ENCODE measurements around the gene SPARC. TPM values are rescaled to one million over a fixed set of nuclear protein-coding genes. Genes with fewer than 3 reads are reported as not detected.
"Not testable (repeated sequence)": the region's sequence is repeated elsewhere in the genome, so short reads cannot be mapped to it uniquely, and the experiment has no call there.

SPARC gene, protein sequence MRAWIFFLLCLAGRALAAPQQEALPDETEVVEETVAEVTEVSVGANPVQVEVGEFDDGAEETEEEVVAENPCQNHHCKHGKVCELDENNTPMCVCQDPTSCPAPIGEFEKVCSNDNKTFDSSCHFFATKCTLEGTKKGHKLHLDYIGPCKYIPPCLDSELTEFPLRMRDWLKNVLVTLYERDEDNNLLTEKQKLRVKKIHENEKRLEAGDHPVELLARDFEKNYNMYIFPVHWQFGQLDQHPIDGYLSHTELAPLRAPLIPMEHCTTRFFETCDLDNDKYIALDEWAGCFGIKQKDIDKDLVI
- total RNA-seq: 34.6 TPM
- polyA plus RNA-seq: not detected

DNA sequence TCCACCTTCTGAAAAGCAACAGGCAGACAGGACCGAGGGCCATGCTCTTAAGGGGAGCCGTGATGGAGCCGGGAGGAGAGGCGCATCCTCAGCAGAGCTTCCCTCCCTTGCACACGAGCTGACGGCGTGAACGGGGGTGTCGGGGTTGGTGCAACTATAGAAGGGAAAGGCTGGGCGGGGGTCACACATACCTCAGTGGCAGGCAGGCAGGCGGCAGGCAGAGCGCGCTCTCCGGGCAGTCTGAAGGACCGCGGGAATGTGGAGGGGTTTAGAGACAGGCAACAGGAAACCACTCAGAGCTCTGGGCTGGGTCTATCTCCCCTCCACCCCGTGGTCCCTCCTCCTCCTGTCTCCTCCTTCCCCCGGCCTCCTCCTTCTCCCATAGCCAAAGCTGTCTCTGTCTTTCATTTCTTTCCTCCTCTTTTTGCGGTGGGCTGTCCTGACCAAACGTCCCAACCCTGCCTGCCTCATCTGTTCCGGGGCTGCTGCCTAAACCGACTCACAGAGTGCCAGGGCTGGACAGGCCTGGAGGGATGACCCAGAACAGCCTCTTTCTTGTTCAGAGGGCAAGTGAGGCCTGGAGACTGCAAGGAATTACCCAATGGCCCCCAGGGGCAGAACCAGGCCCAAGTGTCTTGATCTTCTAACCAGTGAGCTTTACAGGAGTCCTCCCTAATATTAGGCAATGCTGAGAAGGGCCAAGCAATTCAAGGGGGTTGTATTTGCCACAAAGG lies at the start of gene SPARC:
Gene SPARC (minus strand): TSS at position 242 of the 734 bp plus-strand sequence. CDS start 10,727 bp downstream, outside the sequence.
- DNase-seq: peak in 1 of 3 donors; percentile 21
- Mint-ChIP-seq H3K9me3 (peaks cover 0 to 2% (median 0%) of the 10 kb centered on the region in 7 donors), H3K36me3 (no peaks in the 10 kb centered on the region), H3K4me1 (peaks cover 0 to 11% (median under 1%) of the 10 kb centered on the region in 4 donors), H3K27me3 (peaks cover 43% of the 10 kb centered on the region), H3K27ac (peak within 1 kb of the TSS in 1 of 3 donors; percentile 25), H3K4me3 (peak within 1 kb of the TSS in 2 of 4 donors; percentile 13 to 59)
- Histone ChIP-seq H3K9me3 (ENCODE audit: control insufficient read depth in 2 of 2, low read length in 2 of 2) (no peaks in the 10 kb centered on the region), H3K36me3 (ENCODE audit: control insufficient read depth, insufficient read depth, low read length) (no peaks in the 10 kb centered on the region), H3K27ac (ENCODE audit: insufficient read depth, low read length, poor library complexity, severe bottlenecking) (no peak within 1 kb of the TSS), H3K4me1 (ENCODE audit: control insufficient read depth, insufficient read depth, low read length, poor library complexity, severe bottlenecking) (peaks cover 6% of the 10 kb centered on the region), H3K4me3 (ENCODE audit: low read depth, low read length) (no peak within 1 kb of the TSS), H3K27me3 (ENCODE audit: control insufficient read depth, insufficient read depth, low read length) (peaks cover 16% of the 10 kb centered on the region)
- peak; percentile 18 to 33 for ATAC-seq (ENCODE audit: low read depth in 2 of 2)

GRCh38 chr5:151735646-151736045 lies 48.9 kb upstream of the SPARC start:
- Mint-ChIP-seq H3K27ac (no peak overlapping the region), H3K36me3 (peaks cover 24% of the 10 kb centered on the region), H3K27me3 (no peaks in the 10 kb centered on the region), H3K9me3 (no peaks in the 10 kb centered on the region), H3K4me3 (no peak overlapping the region), H3K4me1 (peaks cover under 1 to 14% (median 6%) of the 10 kb centered on the region in 4 donors)
- ATAC-seq (ENCODE audit: low read depth in 2 of 2): no peak
- peaks cover 3% of the 10 kb centered on the region for H3K4me1 ChIP-seq (ENCODE audit: control insufficient read depth, insufficient read depth, low read length, poor library complexity, severe bottlenecking)
- H3K9me3 ChIP-seq (ENCODE audit: control insufficient read depth in 2 of 2, low read length in 2 of 2): no peaks in the 10 kb centered on the region
- H3K4me3 ChIP-seq (ENCODE audit: low read depth, low read length): no peak overlapping the region
- H3K36me3 ChIP-seq (ENCODE audit: control insufficient read depth, insufficient read depth, low read length): peaks cover 4% of the 10 kb centered on the region
- no peaks in the 10 kb centered on the region for H3K27me3 ChIP-seq (ENCODE audit: control insufficient read depth, insufficient read depth, low read length)
- H3K27ac ChIP-seq (ENCODE audit: insufficient read depth, low read length, poor library complexity, severe bottlenecking): no peak overlapping the region
- no peak for DNase-seq

DNA sequence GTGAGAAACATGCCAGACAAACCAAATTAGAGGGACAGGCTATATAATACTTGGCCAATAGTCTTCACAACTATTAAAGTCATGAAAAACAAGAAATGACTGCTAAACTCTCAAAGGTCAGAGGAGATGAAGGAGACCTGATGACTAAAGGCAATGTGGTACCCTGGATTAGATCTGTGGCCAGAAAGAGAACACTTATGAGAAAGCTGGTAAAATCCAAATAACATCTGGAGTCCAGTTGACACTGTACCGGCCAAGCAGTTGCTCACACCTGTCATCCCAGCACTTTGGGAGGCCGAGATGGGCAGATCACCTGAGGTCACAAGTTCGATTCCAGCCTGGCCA lies 47.3 kb upstream of the SPARC start:
- H3K4me1 Mint-ChIP-seq: peaks cover 0 to 4% (median 1%) of the 10 kb centered on the region in 4 donors
- Histone ChIP-seq H3K9me3 (ENCODE audit: control insufficient read depth in 2 of 2, low read length in 2 of 2) (peaks cover 0 to 2% of the 10 kb centered on the region in 2 experiments), H3K36me3 (ENCODE audit: control insufficient read depth, insufficient read depth, low read length) (peaks cover 4% of the 10 kb centered on the region), H3K4me3 (ENCODE audit: low read depth, low read length) (no peak overlapping the region), H3K27ac (ENCODE audit: insufficient read depth, low read length, poor library complexity, severe bottlenecking) (no peak overlapping the region), H3K27me3 (ENCODE audit: control insufficient read depth, insufficient read depth, low read length) (no peaks in the 10 kb centered on the region), H3K4me1 (ENCODE audit: control insufficient read depth, insufficient read depth, low read length, poor library complexity, severe bottlenecking) (no peaks in the 10 kb centered on the region)
- DNase-seq: no peak
- no peak overlapping the region for H3K27ac Mint-ChIP-seq
- H3K27me3 Mint-ChIP-seq: no peaks in the 10 kb centered on the region
- peaks cover 0 to 11% (median 4%) of the 10 kb centered on the region in 7 donors for H3K9me3 Mint-ChIP-seq
- no peak overlapping the region for H3K4me3 Mint-ChIP-seq
- ATAC-seq (ENCODE audit: low read depth in 2 of 2): no peak
- peaks cover 36% of the 10 kb centered on the region for H3K36me3 Mint-ChIP-seq

DNA sequence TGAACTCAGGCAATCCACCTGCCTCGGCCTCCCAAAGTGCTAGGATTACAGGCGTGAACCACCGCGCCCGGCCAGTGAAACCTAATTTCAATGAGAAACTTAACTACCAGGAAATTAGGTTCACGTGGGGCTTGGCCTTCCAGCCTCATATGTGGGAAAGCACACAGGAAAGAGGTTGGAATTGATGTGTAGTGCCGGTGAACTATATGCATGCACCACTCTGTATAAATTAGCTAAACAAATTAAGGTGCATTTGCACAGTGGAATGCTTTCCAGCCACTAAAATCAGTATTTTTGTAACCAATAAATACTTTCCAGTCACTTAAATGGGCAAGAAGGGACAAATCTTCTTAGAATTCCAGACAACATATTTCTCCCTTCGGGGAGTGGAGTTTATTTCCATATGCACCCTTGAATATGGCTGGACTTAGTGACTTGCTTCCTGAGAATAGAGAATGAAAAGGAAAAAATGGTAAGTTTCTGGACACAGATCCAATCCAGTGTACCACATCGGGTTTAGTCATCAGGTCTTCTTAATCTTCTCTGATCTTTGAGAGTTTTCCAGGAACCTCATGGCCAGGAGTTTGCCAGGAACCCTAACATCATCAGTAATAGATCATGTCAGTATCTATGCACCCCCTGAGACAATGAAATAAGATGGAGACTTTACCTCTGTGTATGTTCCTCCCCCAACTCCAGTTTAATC lies 46.8 kb upstream of the SPARC start:
- Histone ChIP-seq H3K9me3 (ENCODE audit: control insufficient read depth in 2 of 2, low read length in 2 of 2) (peaks cover 0 to 2% of the 10 kb centered on the region in 2 experiments), H3K4me1 (ENCODE audit: control insufficient read depth, insufficient read depth, low read length, poor library complexity, severe bottlenecking) (no peaks in the 10 kb centered on the region), H3K36me3 (ENCODE audit: control insufficient read depth, insufficient read depth, low read length) (peaks cover 2% of the 10 kb centered on the region), H3K27me3 (ENCODE audit: control insufficient read depth, insufficient read depth, low read length) (no peaks in the 10 kb centered on the region), H3K4me3 (ENCODE audit: low read depth, low read length) (no peak overlapping the region), H3K27ac (ENCODE audit: insufficient read depth, low read length, poor library complexity, severe bottlenecking) (no peak overlapping the region)
- no peak for ATAC-seq (ENCODE audit: low read depth in 2 of 2)
- H3K27me3 Mint-ChIP-seq: no peaks in the 10 kb centered on the region
- H3K27ac Mint-ChIP-seq: no peak overlapping the region
- H3K4me3 Mint-ChIP-seq: no peak overlapping the region
- peaks cover 0 to 11% (median 4%) of the 10 kb centered on the region in 7 donors for H3K9me3 Mint-ChIP-seq
- H3K36me3 Mint-ChIP-seq: peaks cover 34% of the 10 kb centered on the region
- DNase-seq: no peak
- H3K4me1 Mint-ChIP-seq: peaks cover 0 to 4% (median 1%) of the 10 kb centered on the region in 4 donors

- ATAC-seq (ENCODE audit: low read depth in 2 of 2) (no peak), DNase-seq (no peak)
- Histone ChIP-seq H3K9me3 (ENCODE audit: control insufficient read depth in 2 of 2, low read length in 2 of 2) (peaks cover 0 to 2% of the 10 kb centered on the region in 2 experiments), H3K27ac (ENCODE audit: insufficient read depth, low read length, poor library complexity, severe bottlenecking) (no peak overlapping the region), H3K27me3 (ENCODE audit: control insufficient read depth, insufficient read depth, low read length) (no peaks in the 10 kb centered on the region), H3K4me3 (ENCODE audit: low read depth, low read length) (no peak overlapping the region), H3K4me1 (ENCODE audit: control insufficient read depth, insufficient read depth, low read length, poor library complexity, severe bottlenecking) (no peaks in the 10 kb centered on the region), H3K36me3 (ENCODE audit: control insufficient read depth, insufficient read depth, low read length) (no peaks in the 10 kb centered on the region)
- Mint-ChIP-seq H3K9me3 (peaks cover 0 to 11% (median 4%) of the 10 kb centered on the region in 7 donors), H3K4me3 (no peak overlapping the region), H3K27ac (no peak overlapping the region), H3K36me3 (peaks cover 30% of the 10 kb centered on the region), H3K27me3 (no peaks in the 10 kb centered on the region), H3K4me1 (peaks cover 0 to 4% (median 2%) of the 10 kb centered on the region in 4 donors)
Observed at GRCh38 chr5:151730381-151730780, 43.7 kb upstream of the SPARC start.

GRCh38 chr5:151729597-151729996 lies 42.9 kb upstream of the SPARC start:
- H3K4me3 Mint-ChIP-seq; H3K9me3 ChIP-seq (ENCODE audit: control insufficient read depth in 2 of 2, low read length in 2 of 2); H3K4me1 Mint-ChIP-seq; H3K4me3 ChIP-seq (ENCODE audit: low read depth, low read length); H3K27ac Mint-ChIP-seq; ATAC-seq (ENCODE audit: low read depth in 2 of 2); H3K27ac ChIP-seq (ENCODE audit: insufficient read depth, low read length, poor library complexity, severe bottlenecking); H3K36me3 ChIP-seq (ENCODE audit: control insufficient read depth, insufficient read depth, low read length); H3K27me3 Mint-ChIP-seq; H3K4me1 ChIP-seq (ENCODE audit: control insufficient read depth, insufficient read depth, low read length, poor library complexity, severe bottlenecking); DNase-seq; H3K27me3 ChIP-seq (ENCODE audit: control insufficient read depth, insufficient read depth, low read length): not testable (repeated sequence)
- peaks cover 0 to 11% (median 4%) of the 10 kb centered on the region in 7 donors for H3K9me3 Mint-ChIP-seq
- peaks cover 30% of the 10 kb centered on the region for H3K36me3 Mint-ChIP-seq

DNA sequence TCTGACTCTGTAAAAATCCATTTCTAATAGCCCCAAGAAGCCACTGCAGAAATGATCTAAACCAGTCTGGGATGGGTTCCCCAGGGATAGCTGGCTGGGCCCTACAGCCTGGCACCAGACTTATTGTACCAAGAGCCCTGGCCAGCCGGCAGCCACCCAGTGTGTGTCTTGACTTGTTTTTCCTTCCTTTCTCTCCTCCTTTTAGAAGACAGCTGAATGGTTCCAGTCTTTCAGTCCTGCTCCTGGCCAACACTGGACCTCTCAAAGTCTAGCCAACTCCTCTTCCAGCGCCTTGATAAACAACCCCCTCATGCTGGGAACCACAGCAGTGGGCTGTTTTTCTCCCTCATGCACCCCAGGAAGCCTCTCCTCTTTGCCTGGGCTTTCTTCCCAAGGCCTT lies 37.6 kb upstream of the SPARC start:
- H3K9me3 ChIP-seq (ENCODE audit: control insufficient read depth in 2 of 2, low read length in 2 of 2): no peaks in the 10 kb centered on the region
- Mint-ChIP-seq H3K36me3 (peaks cover 8% of the 10 kb centered on the region), H3K4me3 (no peak overlapping the region), H3K27me3 (no peaks in the 10 kb centered on the region), H3K27ac (no peak overlapping the region), H3K9me3 (peaks cover 0 to 3% (median 0%) of the 10 kb centered on the region in 7 donors), H3K4me1 (peaks cover 0 to 2% (median under 1%) of the 10 kb centered on the region in 4 donors)
- no peak overlapping the region for H3K4me3 ChIP-seq (ENCODE audit: low read depth, low read length)
- H3K4me1 ChIP-seq (ENCODE audit: control insufficient read depth, insufficient read depth, low read length, poor library complexity, severe bottlenecking): no peaks in the 10 kb centered on the region
- no peaks in the 10 kb centered on the region for H3K36me3 ChIP-seq (ENCODE audit: control insufficient read depth, insufficient read depth, low read length)
- H3K27me3 ChIP-seq (ENCODE audit: control insufficient read depth, insufficient read depth, low read length): no peaks in the 10 kb centered on the region
- ATAC-seq (ENCODE audit: low read depth in 2 of 2) (no peak), DNase-seq (no peak)
- H3K27ac ChIP-seq (ENCODE audit: insufficient read depth, low read length, poor library complexity, severe bottlenecking): no peak overlapping the region

Data from CD4-positive, CD25-positive, alpha-beta regulatory T cell (primary cell).